Measurements from ENCODE around the gene ADGRF4.
"Not testable (repeated sequence)": the region's sequence is repeated elsewhere in the genome, so short reads cannot be mapped to it uniquely, and the experiment has no call there.

ADGRF4 gene

DNA sequence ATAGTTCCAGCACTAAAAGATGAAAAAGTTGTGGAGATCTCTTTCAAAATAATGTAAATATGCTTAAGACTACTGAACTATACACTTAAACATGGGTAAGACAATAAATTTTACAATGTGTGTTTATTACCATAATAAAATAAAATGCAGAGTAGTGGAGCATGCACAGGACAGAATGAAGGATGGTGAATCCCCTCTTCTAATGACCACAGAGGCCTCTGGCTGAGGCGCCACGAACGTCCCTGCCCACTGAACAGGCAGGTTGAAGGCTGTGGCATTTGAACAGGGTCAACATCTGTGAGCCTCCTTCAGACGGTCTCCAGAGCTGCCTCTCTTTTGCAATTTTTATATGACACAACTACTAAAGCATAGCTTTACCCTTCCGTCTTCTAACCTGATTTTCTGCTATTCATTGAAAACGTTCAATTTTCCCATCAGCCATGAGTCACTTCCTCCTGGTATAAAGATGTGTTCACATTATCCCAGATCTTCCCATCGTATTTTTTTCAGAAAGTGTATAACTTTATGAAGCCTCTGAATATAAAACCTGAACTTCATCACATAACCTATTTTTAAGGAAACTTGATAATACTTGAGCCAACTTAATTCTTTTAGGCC is 37.8 kb downstream of the ADGRF4 start:
- DNase-seq: no peak

DNA sequence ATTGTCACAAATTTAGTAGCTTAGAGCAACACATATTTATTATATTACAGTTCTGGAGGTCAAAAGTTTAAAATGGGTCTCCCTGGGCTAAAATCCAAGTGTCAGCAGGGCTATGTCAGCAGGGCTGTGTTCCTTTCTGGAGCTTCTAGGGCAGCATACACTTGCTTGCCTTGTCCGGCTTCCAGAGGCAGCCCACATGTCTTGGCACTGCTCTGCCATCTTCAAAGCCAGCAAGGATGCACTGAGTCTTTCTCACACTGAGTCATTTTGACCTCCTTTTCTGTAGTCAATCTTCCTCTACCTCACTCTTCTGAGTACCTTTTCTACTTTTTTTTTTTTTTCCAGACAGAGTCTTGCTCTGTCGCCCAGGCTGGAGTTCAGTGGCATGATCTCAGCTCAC is 39.0 kb downstream of the ADGRF4 start:
- no peak for DNase-seq

DNA sequence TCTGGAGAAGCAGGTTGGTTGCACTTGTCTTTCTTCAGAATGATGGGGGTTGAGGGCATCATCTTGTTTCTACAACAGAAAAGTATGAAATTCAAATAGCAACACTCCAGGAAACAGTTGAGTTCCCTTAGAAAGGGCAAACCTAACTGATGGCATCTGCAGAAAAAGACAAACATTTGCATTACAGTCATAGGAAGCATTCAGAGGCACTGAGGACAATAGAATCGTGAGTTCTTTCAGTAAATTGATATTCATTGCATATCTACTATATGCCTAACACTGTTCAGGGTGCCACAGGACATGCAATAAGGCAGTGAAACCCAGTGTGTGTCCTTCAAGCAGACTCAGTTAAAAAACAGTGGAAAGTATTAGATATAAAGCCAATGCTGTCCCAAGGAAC is 42.3 kb downstream of the ADGRF4 start:
- no peak for DNase-seq

DNA sequence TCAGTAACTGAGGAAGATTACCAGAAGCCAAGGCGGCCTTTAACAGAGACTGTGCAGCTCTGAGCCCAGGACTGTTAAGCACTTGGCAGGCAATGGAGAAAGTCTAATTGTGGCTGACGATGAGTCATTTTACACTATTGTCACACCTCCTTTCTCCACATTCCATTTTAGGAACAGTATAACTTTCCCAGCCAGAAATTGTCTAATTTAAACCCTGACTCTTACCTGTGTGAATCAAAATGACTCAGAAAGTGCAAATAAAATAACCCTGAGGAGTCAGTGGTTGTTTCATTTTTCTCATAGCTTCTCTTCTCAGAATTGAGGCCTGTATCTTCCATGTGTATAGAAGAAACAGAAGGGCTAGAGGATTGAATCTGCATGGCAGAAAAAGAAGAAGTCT is 43.4 kb downstream of the ADGRF4 start:
- DNase-seq: no peak

DNA sequence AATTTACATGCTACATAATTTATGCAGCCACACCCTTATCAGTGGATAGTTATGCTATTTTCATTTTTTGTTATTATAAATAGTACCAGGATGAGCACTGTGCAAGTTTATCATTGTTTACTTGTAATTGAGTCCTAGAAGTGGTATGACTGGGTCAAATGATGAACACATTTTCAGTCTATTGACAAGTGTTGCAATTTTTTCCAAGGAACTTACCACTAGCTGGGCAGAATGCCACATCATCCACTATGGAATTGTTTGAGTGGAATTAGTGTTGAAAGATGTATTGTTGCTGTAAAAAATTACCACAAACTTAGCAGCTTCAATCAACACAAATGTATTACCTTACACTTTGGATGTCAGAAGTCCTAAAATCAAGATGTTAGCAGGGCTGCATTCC is 45.4 kb downstream of the ADGRF4 start:
- DNase-seq: no peak

DNA sequence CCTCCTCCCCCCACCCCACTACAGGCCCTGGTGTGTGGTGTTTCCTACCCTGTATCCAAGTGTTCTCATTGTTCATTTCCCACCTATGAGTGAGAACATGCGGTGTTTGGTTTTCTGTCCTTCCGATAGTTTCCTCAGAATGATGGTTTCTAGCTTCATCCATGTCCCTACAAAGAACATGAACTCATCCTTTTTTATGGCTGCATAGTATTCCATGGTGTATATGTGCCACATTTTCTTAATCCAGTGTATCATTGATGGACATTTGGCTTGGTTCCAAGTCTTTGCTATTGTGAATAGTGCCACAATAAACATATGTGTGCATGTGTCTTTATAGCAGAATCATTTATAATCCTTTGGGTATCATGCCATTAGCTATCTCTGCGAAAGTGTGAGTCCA is 46.9 kb downstream of the ADGRF4 start:
- not testable (repeated sequence) for DNase-seq

DNA sequence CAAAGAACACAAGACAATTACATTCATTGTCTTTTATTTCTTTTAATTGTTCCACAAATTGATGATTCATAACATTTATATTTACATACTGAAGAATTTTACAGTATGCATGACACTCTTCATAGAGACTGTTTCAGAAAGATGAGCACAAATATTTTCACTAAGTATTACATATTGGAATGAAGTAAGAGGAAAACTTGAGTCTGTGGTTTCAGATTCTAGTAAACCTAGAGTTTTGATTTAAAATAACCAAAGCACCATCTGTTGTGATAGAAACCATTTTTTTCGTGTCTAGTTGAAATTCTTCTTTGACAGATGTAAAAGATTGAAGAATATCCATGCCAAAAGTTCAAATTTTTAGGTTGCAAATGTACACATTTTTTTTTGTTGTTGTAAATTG is 51.4 kb downstream of the ADGRF4 start:
- no peak for DNase-seq

DNA sequence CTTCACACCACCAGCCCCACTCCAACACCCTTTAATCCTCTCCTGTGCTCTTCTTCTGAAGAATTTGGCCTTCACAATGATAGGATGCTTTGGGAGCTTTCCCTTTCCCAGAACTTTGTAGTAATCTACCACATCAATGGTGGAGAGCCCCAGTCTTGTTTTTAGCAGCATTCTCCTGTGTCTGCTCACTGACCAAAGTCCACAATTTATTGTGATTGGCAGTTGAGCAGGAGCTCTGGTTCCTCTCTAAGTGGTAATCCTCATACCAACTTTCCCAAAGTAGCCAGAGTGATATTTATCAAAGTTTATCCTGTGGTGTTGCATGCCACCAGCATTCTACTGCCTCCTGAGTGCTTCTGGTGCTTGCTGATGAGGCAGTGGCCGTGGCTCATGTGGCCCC is 54.4 kb downstream of the ADGRF4 start:
- DNase-seq: no peak

- no peak for DNase-seq
Measured at GRCh38 chr6:47759364-47759763, 61.0 kb downstream of the ADGRF4 start.

DNA sequence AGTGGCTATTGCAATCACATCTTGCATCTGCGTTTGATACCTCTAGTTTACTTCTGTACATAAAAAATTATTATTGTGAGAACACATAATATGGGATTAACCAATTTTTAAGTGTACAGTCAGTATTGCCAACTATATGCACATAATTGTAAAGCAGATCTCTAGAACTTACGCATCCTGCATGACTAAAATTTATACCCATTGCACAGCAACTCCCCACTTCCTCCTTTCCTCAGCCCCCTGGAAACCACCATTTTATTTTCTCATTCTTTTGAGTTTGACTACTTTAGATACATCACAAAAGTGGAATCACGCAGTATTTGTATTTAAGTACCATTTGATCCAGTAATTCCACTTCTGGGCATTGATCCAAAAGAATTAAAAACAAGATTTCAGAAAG is 64.1 kb downstream of the ADGRF4 start:
- DNase-seq: no peak

DNA sequence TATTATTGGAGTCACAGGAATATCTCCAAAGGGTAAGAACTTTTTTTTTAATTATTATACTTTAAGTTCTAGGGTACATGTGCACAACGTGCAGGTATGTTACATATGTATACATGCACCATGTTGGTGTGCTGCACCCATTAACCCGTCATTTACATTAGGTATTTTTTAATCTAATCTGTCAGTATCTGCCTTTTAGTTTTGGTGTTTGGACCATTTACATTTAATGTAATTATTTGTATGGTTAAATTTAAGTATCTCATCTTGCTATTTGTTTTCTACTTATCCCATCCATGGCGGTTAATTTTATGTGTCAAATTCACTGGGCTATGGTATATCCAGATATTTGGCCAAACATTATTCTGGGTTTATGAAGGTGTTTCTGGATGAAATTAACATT is 68.1 kb downstream of the ADGRF4 start:
- DNase-seq: no peak

DNA sequence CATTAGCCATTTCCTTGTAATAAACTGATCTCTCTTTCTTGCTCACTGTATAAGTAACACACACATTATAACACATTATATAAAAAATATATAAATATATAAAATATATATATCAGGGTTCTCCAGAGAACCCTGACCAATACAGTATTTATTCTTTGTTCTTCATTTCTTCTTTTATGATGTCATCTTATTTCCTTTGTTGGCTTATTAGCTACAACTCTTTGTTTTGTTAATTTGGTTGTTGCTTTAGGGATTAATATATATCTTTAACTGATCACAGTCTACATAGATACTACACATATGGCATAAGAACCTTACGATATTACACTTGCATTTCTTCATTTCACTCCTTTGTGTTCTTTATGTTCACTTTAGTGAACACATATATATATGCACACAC is 68.7 kb downstream of the ADGRF4 start:
- no peak for DNase-seq

DNA sequence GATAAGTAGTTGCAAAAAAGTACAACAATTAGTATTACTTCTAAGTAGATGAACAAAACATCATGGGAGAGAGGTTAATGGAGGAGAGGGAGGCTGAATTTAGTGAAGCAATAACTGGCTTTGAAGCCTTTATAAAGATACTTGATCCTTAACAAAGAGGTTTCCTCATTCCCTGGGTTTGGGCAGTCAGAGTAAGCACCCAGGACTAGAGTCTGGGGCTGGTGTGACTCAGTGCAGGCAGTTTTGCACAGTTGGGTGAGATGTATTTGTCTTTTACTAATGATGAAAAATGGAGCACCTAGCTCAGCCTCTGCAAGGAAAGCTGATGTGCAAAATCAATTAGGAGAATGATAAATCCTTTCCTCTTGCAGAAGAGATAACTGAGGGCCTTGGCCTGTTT is 71.6 kb downstream of the ADGRF4 start:
- DNase-seq: no peak
